Mesodermal cell (in vitro differentiated cells): ENCODE data around the gene CYP2B6.
"Not testable (repeated sequence)": the region's sequence is repeated elsewhere in the genome, so short reads cannot be mapped to it uniquely, and the experiment has no call there.

ENCODE experiments used
- H3K27ac ChIP-seq: 2 replicates; pipeline ENCODE4 v1.7.0; 2013; ENCODE audit warnings: mild to moderate bottlenecking, low read depth, low read length, moderate library complexity; ENCODE audit not compliant: severe bottlenecking
- H3K36me3 ChIP-seq: 2 replicates; pipeline ENCODE4 v1.7.1; 2013; ENCODE audit warnings: mild to moderate bottlenecking, low read length, moderate library complexity; ENCODE audit not compliant: control insufficient read depth, insufficient read depth
- H3K4me1 ChIP-seq: one replicate; pipeline ENCODE4 v1.7.1; 2013; ENCODE audit warnings: mild to moderate bottlenecking, low read length; ENCODE audit not compliant: insufficient read depth, control insufficient read depth, poor library complexity, severe bottlenecking
- H3K4me3 ChIP-seq: 2 replicates; pipeline ENCODE4 v1.7.0; 2013; ENCODE audit warnings: low read length, control low read depth, mild to moderate bottlenecking; ENCODE audit not compliant: insufficient read depth, poor library complexity, severe bottlenecking; ENCODE audit errors: extremely low read depth
- H3K9me3 ChIP-seq: 2 replicates; pipeline ENCODE4 v1.7.1; 2013; ENCODE audit warnings: mild to moderate bottlenecking, low read length, moderate library complexity; ENCODE audit not compliant: control insufficient read depth
- WGBS, 2 experiments: methylation state at CpG; one replicate each; pipeline ENCODE4 v1.1.5; 2013; ENCODE audit warnings: missing lambda C conversion rate in 2 of 2; ENCODE audit not compliant: insufficient coverage in 2 of 2; 5-methylcytosine and 5-hydroxymethylcytosine counted together

CYP2B6 gene

GRCh38 chr19:41031916-41032315 lies 40.8 kb downstream of the CYP2B6 start:
- 89 to 97% methylated on average over 2 of the region's 2 CpGs for WGBS, 2 experiments
- H3K27ac ChIP-seq: no peak overlapping the region
- H3K9me3 ChIP-seq: no peaks in the 10 kb centered on the region

DNA sequence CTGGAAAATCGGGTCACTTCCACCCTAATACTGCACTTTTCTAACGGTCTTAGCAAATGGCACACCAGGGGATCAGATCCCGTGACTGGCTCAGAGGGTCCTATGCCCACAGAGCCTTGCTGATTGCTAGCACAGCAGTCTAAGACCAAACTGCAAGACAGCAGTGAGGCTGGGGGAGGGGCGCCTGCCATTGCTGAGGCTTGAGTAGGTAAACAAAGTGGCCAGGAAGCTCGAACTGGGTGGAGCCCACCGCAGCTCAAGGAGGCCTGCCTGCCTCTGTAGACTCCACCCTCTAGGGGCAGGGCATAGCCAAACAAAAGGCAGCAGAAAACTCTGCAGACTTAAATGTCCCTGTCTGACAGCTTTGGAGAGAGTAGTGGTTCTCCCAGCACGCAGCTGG lies 42.2 kb downstream of the CYP2B6 start:
- H3K9me3 ChIP-seq, H3K4me3 ChIP-seq, H3K4me1 ChIP-seq, H3K27ac ChIP-seq, H3K36me3 ChIP-seq: not testable (repeated sequence)
- WGBS, 2 experiments: 54 to 81% methylated on average over 5 to 6 of the region's 7 CpGs

More at GRCh38 chr19:41031916-41032315, 40.8 kb downstream of the CYP2B6 start:
- Histone ChIP-seq H3K36me3 (no peaks in the 10 kb centered on the region), H3K4me1 (no peaks in the 10 kb centered on the region), H3K4me3 (no peak overlapping the region)

DNA sequence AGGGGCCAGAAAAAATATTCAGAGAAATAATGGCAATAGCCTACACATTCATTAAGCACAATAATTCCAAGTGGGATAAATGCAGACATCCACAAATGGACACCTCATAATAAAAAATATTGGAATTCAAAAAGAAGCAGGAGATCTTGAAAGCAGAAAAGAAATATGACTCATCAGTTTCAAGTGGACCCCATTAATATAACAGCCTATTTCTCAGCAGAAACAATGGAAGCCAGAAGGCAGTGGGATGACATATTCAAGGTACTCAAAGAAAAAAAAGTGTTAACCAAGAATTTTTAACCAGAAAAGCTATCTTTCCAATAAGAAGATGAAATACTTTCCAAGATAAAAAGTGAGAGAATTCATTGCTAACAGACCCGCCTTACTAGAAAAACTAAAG lies 48.7 kb downstream of the CYP2B6 start:
- H3K4me1 ChIP-seq: no peaks in the 10 kb centered on the region
- H3K27ac ChIP-seq: no peak overlapping the region
- no peak overlapping the region for H3K4me3 ChIP-seq
- no peaks in the 10 kb centered on the region for H3K36me3 ChIP-seq
- H3K9me3 ChIP-seq: no peaks in the 10 kb centered on the region
- 100% methylated on average over 1 of the region's 1 CpG; no CpG with 5 or more reads in 1 of the 2 experiments for WGBS, 2 experiments

DNA sequence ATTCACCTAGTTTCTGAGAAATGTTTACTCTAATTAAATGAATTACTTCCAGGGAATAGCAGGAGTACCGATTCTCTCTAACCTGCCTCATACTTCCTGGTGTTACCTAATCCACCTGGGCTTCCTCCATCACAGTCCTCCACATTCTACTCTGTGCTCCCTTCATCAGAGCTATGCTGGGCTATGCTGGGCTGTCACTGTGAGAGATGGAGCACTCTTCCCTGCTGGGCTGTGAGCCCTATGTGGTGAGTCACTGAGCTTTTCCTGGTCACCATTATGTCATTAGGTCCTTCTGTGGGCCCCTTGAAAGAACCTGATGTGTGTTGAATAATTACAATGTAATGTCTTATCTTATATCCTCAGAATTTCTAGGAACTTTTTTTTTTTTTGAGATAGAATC lies 54.0 kb downstream of the CYP2B6 start:
- not testable (repeated sequence) for H3K27ac ChIP-seq, H3K4me1 ChIP-seq, H3K36me3 ChIP-seq, H3K9me3 ChIP-seq, H3K4me3 ChIP-seq
- 100% methylated on average over 1 of the region's 1 CpG; no CpG with 5 or more reads in 1 of the 2 experiments for WGBS, 2 experiments

DNA sequence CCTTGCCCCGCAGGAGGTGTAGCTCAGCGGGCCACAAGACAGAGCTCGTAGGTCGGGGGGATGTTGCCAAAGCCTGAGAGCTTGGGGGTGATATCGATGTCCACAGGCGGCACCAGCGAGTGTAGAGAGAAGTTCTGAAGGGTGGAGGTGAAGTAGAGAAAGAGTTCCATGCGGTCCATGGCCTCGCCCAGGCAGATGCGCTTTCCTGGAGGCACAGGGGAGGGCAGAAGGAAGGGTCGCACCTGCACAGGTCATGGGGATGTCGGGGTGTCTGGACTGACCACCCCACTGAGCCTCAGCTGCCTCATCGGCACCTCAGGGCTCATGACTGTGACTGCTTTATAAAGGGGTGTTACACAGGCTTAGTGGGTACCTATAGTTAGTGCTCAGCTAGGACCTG lies 59.3 kb downstream of the CYP2B6 start:
- H3K27ac ChIP-seq: no peak overlapping the region
- H3K36me3 ChIP-seq: no peaks in the 10 kb centered on the region
- H3K9me3 ChIP-seq: no peaks in the 10 kb centered on the region
- H3K4me1 ChIP-seq: no peaks in the 10 kb centered on the region
- WGBS, 2 experiments: 90 to 94% methylated on average over 13 of the region's 13 CpGs
- no peak overlapping the region for H3K4me3 ChIP-seq

- not testable (repeated sequence) for H3K36me3 ChIP-seq, H3K27ac ChIP-seq, H3K4me3 ChIP-seq, H3K9me3 ChIP-seq, H3K4me1 ChIP-seq
- 93 to 99% methylated on average over 7 of the region's 7 CpGs for WGBS, 2 experiments
Observed at GRCh38 chr19:41052162-41052561, 61.1 kb downstream of the CYP2B6 start.

GRCh38 chr19:41053331-41053730 lies 62.2 kb downstream of the CYP2B6 start:
- WGBS, 2 experiments: 92 to 95% methylated on average over 8 of the region's 10 CpGs
- not testable (repeated sequence) for H3K9me3 ChIP-seq, H3K4me3 ChIP-seq

GRCh38 chr19:41064974-41065569 lies 74.0 kb downstream of the CYP2B6 start:
- WGBS, 2 experiments: 55 to 94% methylated on average over 2 to 5 of the region's 7 CpGs
- Histone ChIP-seq H3K27ac (no peak overlapping the region), H3K9me3 (no peaks in the 10 kb centered on the region), H3K4me3 (no peak overlapping the region), H3K36me3 (no peaks in the 10 kb centered on the region), H3K4me1 (no peaks in the 10 kb centered on the region)

More at GRCh38 chr19:41053331-41053730, 62.2 kb downstream of the CYP2B6 start:
- not testable (repeated sequence) for H3K27ac ChIP-seq, H3K4me1 ChIP-seq, H3K36me3 ChIP-seq
